T-helper 22 cell (primary cell): ENCODE results near the gene TFEB.

ENCODE experiments used
- DNase-seq: peaks from one replicate; pipeline ENCODE4 v3.0.0-alpha.2; 2020; ENCODE audit warnings: low read depth

The TFEB gene

GRCh38 chr6:41763470-41763869, 28.1 kb upstream of the TFEB start:
- no peak for DNase-seq

- DNase-seq, result no peak
Measured at GRCh38 chr6:41759905-41760579, 24.6 kb upstream of the TFEB start.

- DNase-seq, result no peak
Measured at GRCh38 chr6:41759106-41759904, 23.9 kb upstream of the TFEB start.

GRCh38 chr6:41758641-41759035, 23.2 kb upstream of the TFEB start:
- no peak for DNase-seq

- no peak for DNase-seq
Measured at GRCh38 chr6:41757931-41758640, 22.7 kb upstream of the TFEB start.

- no peak for DNase-seq
Measured at GRCh38 chr6:41757271-41757670, 21.9 kb upstream of the TFEB start.

- no peak for DNase-seq
Measured at GRCh38 chr6:41756354-41756753, 20.9 kb upstream of the TFEB start.

- no peak for DNase-seq
Measured at GRCh38 chr6:41755895-41756294, 20.5 kb upstream of the TFEB start.

- DNase-seq, result no peak
Measured at GRCh38 chr6:41750374-41750773, 15.0 kb upstream of the TFEB start.

- no peak for DNase-seq
Measured at GRCh38 chr6:41748542-41748941, 13.1 kb upstream of the TFEB start.

GRCh38 chr6:41748102-41748477, 12.7 kb upstream of the TFEB start:
- no peak for DNase-seq

- DNase-seq, result no peak
Measured at GRCh38 chr6:41747256-41748101, 12.1 kb upstream of the TFEB start, which contains the start of gene PGC. Gene PGC (minus strand): TSS chr6:41747397. CDS start chr6:41747334, 63 bp downstream.

- DNase-seq, result no peak
Measured at GRCh38 chr6:41746107-41746506, 10.7 kb upstream of the TFEB start.

GRCh38 chr6:41744236-41744787, 8.9 kb upstream of the TFEB start:
- no peak for DNase-seq

- no peak for DNase-seq
Measured at GRCh38 chr6:41743406-41744235, 8.2 kb upstream of the TFEB start.

- no peak for DNase-seq
Measured at GRCh38 chr6:41741625-41742490, 6.5 kb upstream of the TFEB start.

GRCh38 chr6:41740366-41741162, 5.2 kb upstream of the TFEB start:
- DNase-seq, result no peak

GRCh38 chr6:41739041-41739440, 3.6 kb upstream of the TFEB start:
- DNase-seq, result no peak

GRCh38 chr6:41737591-41738130, 2.3 kb upstream of the TFEB start:
- DNase-seq, result no peak
